Head of caudate nucleus (tissue), 42 donors: Measurements from ENCODE around the gene PROSER3.
A peak's percentile ranks its signal among the peaks of the same experiment; 100 is the strongest.

Experiments
- DNase-seq, 42 donors: peaks; one replicate each; pipeline versions ENCODE4 v3.0.0 to v3.0.0-alpha.2; 2020 to 2021; ENCODE audit warnings: mixed read lengths in 7 of 42
- intact Hi-C: fragments of 100-400 bp; cut with DNase I; formaldehyde crosslinking; loops from one replicate; pipeline ENCODE4 v1.15.0; 2022

The PROSER3 gene

GRCh38 chr19:35746531-35746930 lies 11.4 kb upstream of the PROSER3 start:
- intact Hi-C loops = loop anchor here (10.0 kb wide), 1 partner anchor 188 kb away; the partner anchor contains the start of gene LRFN3
- DNase-seq = no peak

- intact Hi-C loops = loop anchor here (10.0 kb wide), 1 partner anchor 186 kb away; the partner anchor contains the start of gene LRFN3
- peak; percentile 97 to 100 (median 100) for DNase-seq
These were observed 9.6 kb upstream of the PROSER3 start, which contains the start of gene LIN37 for GRCh38 chr19:35748106-35749020. Gene LIN37 (plus strand): TSS chr19:35748576. CDS start chr19:35748725, 149 bp downstream.

- DNase-seq = no peak
- intact Hi-C loops = no loop called here
These were observed 7.8 kb upstream of the PROSER3 start for GRCh38 chr19:35750167-35750566.

GRCh38 chr19:35751839-35752745 lies 5.9 kb upstream of the PROSER3 start:
- intact Hi-C loops = no loop called here
- no peak for DNase-seq

- intact Hi-C loops = no loop called here
- no peak for DNase-seq
These were observed 5.1 kb upstream of the PROSER3 start for GRCh38 chr19:35752746-35753350.

- intact Hi-C loops = no loop called here
- DNase-seq = no peak
These were observed 4.2 kb upstream of the PROSER3 start for GRCh38 chr19:35753634-35754369.

GRCh38 chr19:35754370-35755130 lies 3.4 kb upstream of the PROSER3 start:
- no peak for DNase-seq
- intact Hi-C loops = no loop called here

- DNase-seq = no peak
- intact Hi-C loops = no loop called here
These were observed 2.8 kb upstream of the PROSER3 start for GRCh38 chr19:35755131-35755549.

- intact Hi-C loops = no loop called here
- DNase-seq = peak in 2 of 42 donors; percentile 16 to 19
These were observed 2.2 kb upstream of the PROSER3 start for GRCh38 chr19:35755550-35756376.

GRCh38 chr19:35756377-35757230 lies 1.4 kb upstream of the PROSER3 start, which contains the start of gene HSPB6:
Gene HSPB6 (minus strand): TSS chr19:35757029. CDS start chr19:35757008, 21 bp downstream.
- DNase-seq = peak in 14 of 42 donors; percentile 37 to 68 (median 46)
- intact Hi-C loops = no loop called here

GRCh38 chr19:35757231-35757748 lies 686 bp upstream of the PROSER3 start:
- DNase-seq = peak in 21 of 42 donors; percentile 14 to 76 (median 49)
- intact Hi-C loops = no loop called here

- DNase-seq = peak in 1 of 42 donors; percentile 11
- intact Hi-C loops = no loop called here
These were observed 1.7 kb downstream of the PROSER3 start for GRCh38 chr19:35759697-35760096.

- no peak for DNase-seq
These were observed 2.9 kb downstream of the PROSER3 start for GRCh38 chr19:35760711-35761349.

GRCh38 chr19:35764432-35765315 lies 6.7 kb downstream of the PROSER3 start:
- intact Hi-C loops = no loop called here
- DNase-seq = no peak

More at GRCh38 chr19:35760711-35761349, 2.9 kb downstream of the PROSER3 start:
- intact Hi-C loops = no loop called here
